Prostate gland (tissue), 2 donors: ENCODE measurements around the gene TMEM50B. TPM values are rescaled to one million over a fixed set of nuclear protein-coding genes. Genes with fewer than 3 reads are reported as not detected.
"Not testable (repeated sequence)": the region's sequence is repeated elsewhere in the genome, so short reads cannot be mapped to it uniquely, and the experiment has no call there.

Source experiments
- DNase-seq: peaks from one replicate; pipeline ENCODE4 v3.0.0-alpha.2; 2019; ENCODE audit warnings: low spot score
- H3K27ac ChIP-seq, 2 donors: fragments of 200-600 bp; sonication (generic); 2 replicates each; pipeline ENCODE4 v1.5.1; 2017 to 2019
- H3K27me3 ChIP-seq: fragments of 200-600 bp; sonication (generic); replicated peaks from 2 replicates; pipeline ENCODE4 v1.5.1; 2019; ENCODE audit not compliant: insufficient read depth
- H3K36me3 ChIP-seq, 2 donors: fragments of 200-600 bp; sonication (generic); 1 replicate in 1 of 2; 2 replicates in 1 of 2; pipeline versions ENCODE4 v1.5.1 to v1.8.1; 2017 to 2019
- H3K4me1 ChIP-seq: fragments of 200-600 bp; sonication (generic); replicated peaks from 2 replicates; pipeline ENCODE4 v1.5.1; 2019
- H3K4me3 ChIP-seq, 2 donors: fragments of 200-600 bp; sonication (generic); 2 replicates each; pipeline ENCODE4 v1.5.1; 2017 to 2019
- H3K9me3 ChIP-seq: fragments of 200-600 bp; sonication (generic); 2 replicates; pipeline ENCODE4 v1.5.1; 2017
- CTCF ChIP-seq, 4 experiments: fragments of 200-600 bp in 2 of 4; fragments of 450-650 bp in 2 of 4; sonication (generic) in 2 of 4; IDR thresholded peaks; 1 replicate in 3 of 4; 2 replicates in 1 of 4; pipeline ENCODE4 v1.5.1; 2016 to 2019; ENCODE audit warnings: antibody characterized with exemption in 4 of 4, mild to moderate bottlenecking in 2 of 4, moderate library complexity in 2 of 4
- POLR2A ChIP-seq: fragments of 450-650 bp; IDR thresholded peaks from one replicate; pipeline ENCODE4 v1.6.1; 2016; ENCODE audit warnings: antibody characterized with exemption, mild to moderate bottlenecking
- POLR2AphosphoS5 ChIP-seq: sonication (generic); formaldehyde crosslinking; IDR thresholded peaks from one replicate; pipeline ENCODE4 v1.6.1; 2017; ENCODE audit warnings: antibody characterized with exemption
- WGBS: methylation state at CpG from one replicate; pipeline ENCODE4 v1.1.5; 2018; 5-methylcytosine and 5-hydroxymethylcytosine counted together
- intact Hi-C: fragments of 100-400 bp; cut with DNase I; formaldehyde crosslinking; loops from one replicate; pipeline ENCODE4 v1.14.2; 2022
- total RNA-seq, 2 donors: library from RNA; depleted of rRNA; stranded (reverse); fragments of >200 nt; gene quantifications; one replicate each; pipeline ENCODE4 v1.1.0, GENCODE V29; 2016

The TMEM50B gene
- total RNA-seq, 2 donors from 2014 or later: 65.9 to 67.4 TPM

GRCh38 chr21:33514229-33514628, 34.5 kb upstream of the TMEM50B start:
- no peak for DNase-seq
- Histone ChIP-seq H3K9me3 (no peaks in the 10 kb centered on the region), H3K4me3 (no peak overlapping the region), H3K27ac (no peak overlapping the region), H3K4me1 (no peaks in the 10 kb centered on the region), H3K27me3 (no peaks in the 10 kb centered on the region), H3K36me3 (peaks cover 7 to 10% of the 10 kb centered on the region in 2 donors)
- intact Hi-C loops: no loop called here
- no peak for TF ChIP-seq CTCF (IDR thresholded peaks at IDR 0.05)
- 100% methylated on average over 2 of the region's 2 CpGs for WGBS

GRCh38 chr21:33512481-33512880, 32.7 kb upstream of the TMEM50B start:
- H3K27me3 ChIP-seq: no peaks in the 10 kb centered on the region
- H3K9me3 ChIP-seq: no peaks in the 10 kb centered on the region
- no peak overlapping the region for H3K4me3 ChIP-seq
- peaks cover 7 to 10% of the 10 kb centered on the region in 2 donors for H3K36me3 ChIP-seq
- no peak overlapping the region for H3K27ac ChIP-seq
- TF ChIP-seq CTCF (IDR thresholded peaks at IDR 0.05): no peak
- TF ChIP-seq POLR2AphosphoS5: no peak
- TF ChIP-seq POLR2A: no peak
- H3K4me1 ChIP-seq: no peaks in the 10 kb centered on the region
- 97% methylated on average over 3 of the region's 3 CpGs for WGBS
- intact Hi-C loops: no loop called here
- DNase-seq: no peak

DNA sequence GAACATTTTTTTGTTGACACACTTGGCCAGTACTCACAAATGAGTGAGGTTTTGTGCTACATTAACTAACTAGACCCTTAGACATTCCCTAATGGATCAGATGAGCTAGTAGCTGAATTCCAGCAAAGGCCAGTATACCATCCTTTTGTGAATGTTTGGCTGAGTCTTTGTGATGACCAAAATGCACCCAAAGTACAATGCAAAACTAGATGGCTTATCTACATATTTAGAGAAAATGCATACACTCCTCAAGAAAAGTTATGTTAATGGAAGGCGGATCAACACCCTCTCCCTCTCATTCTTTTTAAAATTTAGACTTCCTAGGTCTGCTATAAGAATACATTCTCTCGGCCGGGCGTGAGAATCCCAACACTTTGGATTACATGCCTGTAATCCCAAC, 31.9 kb upstream of the TMEM50B start:
- WGBS: 95% methylated on average over 4 of the region's 4 CpGs
- Histone ChIP-seq H3K36me3 (peaks cover 2 to 10% of the 10 kb centered on the region in 2 donors), H3K9me3 (no peaks in the 10 kb centered on the region), H3K27ac (no peak overlapping the region), H3K4me1 (no peaks in the 10 kb centered on the region), H3K27me3 (no peaks in the 10 kb centered on the region), H3K4me3 (no peak overlapping the region)
- intact Hi-C loops: no loop called here
- TF ChIP-seq POLR2A (no peak), CTCF (IDR thresholded peaks at IDR 0.05) (no peak), POLR2AphosphoS5 (no peak)
- no peak for DNase-seq

DNA sequence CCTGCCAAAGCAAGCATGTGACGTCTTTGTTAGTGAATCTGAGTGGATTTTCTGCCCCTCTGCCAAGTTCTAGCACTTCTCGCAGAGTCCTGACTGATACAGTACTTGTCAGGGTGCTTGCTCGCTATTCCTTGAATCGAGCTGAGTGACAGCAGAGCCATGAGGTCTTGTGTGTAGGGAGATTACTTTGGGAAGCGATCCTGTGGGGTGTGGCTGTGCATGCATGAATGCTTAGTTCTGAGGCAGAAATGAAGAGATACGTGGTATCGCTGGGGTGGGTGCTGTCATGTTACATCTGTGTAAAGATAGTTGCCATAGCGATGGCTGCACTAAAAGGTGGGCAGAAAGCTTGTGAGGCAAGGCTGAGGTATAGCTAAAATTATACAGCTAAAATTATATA, 31.1 kb upstream of the TMEM50B start:
- H3K36me3 ChIP-seq: peaks cover 2 to 10% of the 10 kb centered on the region in 2 donors
- H3K27me3 ChIP-seq: no peaks in the 10 kb centered on the region
- no peaks in the 10 kb centered on the region for H3K4me1 ChIP-seq
- no peak overlapping the region for H3K4me3 ChIP-seq
- intact Hi-C loops: no loop called here
- H3K9me3 ChIP-seq: no peaks in the 10 kb centered on the region
- WGBS: 91% methylated on average over 8 of the region's 8 CpGs
- TF ChIP-seq POLR2A: no peak
- no peak for TF ChIP-seq CTCF (IDR thresholded peaks at IDR 0.05)
- no peak for TF ChIP-seq POLR2AphosphoS5
- no peak for DNase-seq
- H3K27ac ChIP-seq: no peak overlapping the region

GRCh38 chr21:33507003-33507402, 27.2 kb upstream of the TMEM50B start:
- DNase-seq, H3K9me3 ChIP-seq, H3K27ac ChIP-seq, H3K27me3 ChIP-seq, H3K4me1 ChIP-seq, H3K36me3 ChIP-seq, H3K4me3 ChIP-seq, intact Hi-C loops: not testable (repeated sequence)
- WGBS: 100% methylated on average over 1 of the region's 1 CpG

GRCh38 chr21:33505833-33506232, 26.1 kb upstream of the TMEM50B start:
- 97% methylated on average over 8 of the region's 8 CpGs for WGBS
- H3K27me3 ChIP-seq: no peaks in the 10 kb centered on the region
- no peaks in the 10 kb centered on the region for H3K9me3 ChIP-seq
- no peak overlapping the region for H3K27ac ChIP-seq
- H3K36me3 ChIP-seq: peaks cover 0 to 5% of the 10 kb centered on the region in 2 donors
- no peaks in the 10 kb centered on the region for H3K4me1 ChIP-seq
- intact Hi-C loops: no loop called here
- DNase-seq: no peak
- TF ChIP-seq POLR2A (no peak), CTCF (IDR thresholded peaks at IDR 0.05) (no peak), POLR2AphosphoS5 (no peak)
- H3K4me3 ChIP-seq: no peak overlapping the region
